ENCODE results near the gene LNX2. TPM values are rescaled to one million over a fixed set of nuclear protein-coding genes. Genes with fewer than 3 reads are reported as not detected.

The LNX2 gene
- polyA plus RNA-seq (2013, experiment 1 of 2), result 5.6 TPM
- 5.7 TPM for polyA plus RNA-seq (2013, experiment 2 of 2)

- Histone ChIP-seq H2AK5ac (ENCODE audit: low read length, severe bottlenecking) (no peak within 1 kb of the TSS), H3K27me3 (ENCODE audit: control insufficient read depth in 1 of 2, insufficient read depth in 1 of 2, low read length in 2 of 2) (no peaks in the 10 kb centered on the region), H3K9me3 (ENCODE audit: control insufficient read depth, low read length) (no peaks in the 10 kb centered on the region), H2AFZ (ENCODE audit: low read depth, low read length) (peak within 1 kb of the TSS; percentile 30), H3K4me2 (ENCODE audit: low read length, poor library complexity, severe bottlenecking) (peak within 1 kb of the TSS; percentile 96), H3K14ac (ENCODE audit: low read length in 2 of 2) (peak within 1 kb of the TSS in 1 of 2 experiments; percentile 77), H2BK120ac (ENCODE audit: low read depth, low read length) (peak within 1 kb of the TSS; percentile 85), H4K8ac (ENCODE audit: low read length) (peak within 1 kb of the TSS; percentile 94), H3K4me3 (ENCODE audit: insufficient read depth in 1 of 2, low read depth in 1 of 2, low read length in 2 of 2) (peak within 1 kb of the TSS; percentile 94 to 98), H3K27ac (ENCODE audit: low read length, poor library complexity, severe bottlenecking) (peak within 1 kb of the TSS; percentile 85), H3K79me1 (replicated peaks; ENCODE audit: low read length, poor library complexity, severe bottlenecking) (peaks cover 21% of the 10 kb centered on the region), H4K91ac (ENCODE audit: low read length) (peak within 1 kb of the TSS; percentile 68), H2BK5ac (ENCODE audit: low read depth, low read length, poor library complexity, severe bottlenecking) (peak within 1 kb of the TSS; percentile 68), H3K23ac (ENCODE audit: low read length in 2 of 2) (peak within 1 kb of the TSS in 1 of 2 experiments; percentile 23), H2BK12ac (ENCODE audit: low read length in 2 of 2) (peak within 1 kb of the TSS in 1 of 2 experiments; percentile 34), H3K9ac (ENCODE audit: low read length) (peak within 1 kb of the TSS; percentile 92), H3K36me3 (ENCODE audit: control insufficient read depth in 1 of 2, insufficient read depth in 2 of 2, low read depth in 1 of 2, low read length in 2 of 2) (peaks cover 0 to 22% of the 10 kb centered on the region in 2 experiments), H3K4ac (ENCODE audit: low read depth in 1 of 2, low read length in 2 of 2) (peak within 1 kb of the TSS; percentile 76 to 78), H3K18ac (ENCODE audit: low read depth in 1 of 2, low read length in 2 of 2) (peak within 1 kb of the TSS; percentile 54 to 92), H3K4me1 (ENCODE audit: control insufficient read depth, insufficient read depth, low read depth, low read length) (peaks cover 4% of the 10 kb centered on the region), H2BK15ac (ENCODE audit: low read depth, poor library complexity, severe bottlenecking) (peak within 1 kb of the TSS; percentile 87)
- WGBS, result under 1% methylated on average over 44 of the region's 79 CpGs
- DNase-seq, result peak; percentile 98
These were observed at the start of gene LNX2 for GRCh38 chr13:27620377-27621115. TSS of gene LNX2 (minus strand) at chr13:27620529. CDS start at chr13:27581703, 38,826 bp downstream.

DNA sequence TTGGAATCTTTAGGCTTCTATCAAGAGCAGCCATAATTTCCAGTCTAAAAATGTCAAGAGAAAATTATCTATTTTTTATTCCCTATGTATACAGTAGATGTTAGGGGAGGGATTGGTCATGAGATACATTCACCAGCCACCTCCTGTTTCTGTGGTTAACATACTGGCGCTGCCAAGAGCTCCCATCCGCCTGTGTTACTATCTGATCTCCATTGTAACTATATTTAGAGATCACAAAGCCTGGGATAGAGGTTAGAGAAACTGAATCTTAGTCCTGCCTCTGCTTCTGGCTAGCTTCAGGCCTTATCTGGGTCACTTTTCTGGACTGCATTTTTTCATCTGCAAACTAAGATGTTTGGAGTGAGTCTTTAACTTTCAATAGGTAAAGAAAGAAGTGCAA, 47.6 kb upstream of the LNX2 start:
- Histone ChIP-seq H2BK15ac (ENCODE audit: low read depth, poor library complexity, severe bottlenecking) (no peak overlapping the region), H3K36me3 (ENCODE audit: control insufficient read depth in 1 of 2, insufficient read depth in 2 of 2, low read depth in 1 of 2, low read length in 2 of 2) (peaks cover 10 to 19% of the 10 kb centered on the region in 2 experiments), H3K27me3 (ENCODE audit: control insufficient read depth in 1 of 2, insufficient read depth in 1 of 2, low read length in 2 of 2) (no peaks in the 10 kb centered on the region), H3K14ac (ENCODE audit: low read length in 2 of 2) (no peak overlapping the region), H3K79me1 (replicated peaks; ENCODE audit: low read length, poor library complexity, severe bottlenecking) (peaks cover 13% of the 10 kb centered on the region), H3K18ac (ENCODE audit: low read depth in 1 of 2, low read length in 2 of 2) (no peak overlapping the region), H3K9ac (ENCODE audit: low read length) (no peak overlapping the region), H3K4me3 (ENCODE audit: insufficient read depth in 1 of 2, low read depth in 1 of 2, low read length in 2 of 2) (no peak overlapping the region), H2BK120ac (ENCODE audit: low read depth, low read length) (no peak overlapping the region), H2AK5ac (ENCODE audit: low read length, severe bottlenecking) (no peak overlapping the region), H4K8ac (ENCODE audit: low read length) (no peak overlapping the region), H2BK12ac (ENCODE audit: low read length in 2 of 2) (no peak overlapping the region), H3K9me3 (ENCODE audit: control insufficient read depth, low read length) (no peaks in the 10 kb centered on the region), H2AFZ (ENCODE audit: low read depth, low read length) (no peak overlapping the region), H3K27ac (ENCODE audit: low read length, poor library complexity, severe bottlenecking) (no peak overlapping the region), H4K91ac (ENCODE audit: low read length) (no peak overlapping the region), H3K4me2 (ENCODE audit: low read length, poor library complexity, severe bottlenecking) (no peak overlapping the region), H3K23ac (ENCODE audit: low read length in 2 of 2) (no peak overlapping the region), H3K4me1 (ENCODE audit: control insufficient read depth, insufficient read depth, low read depth, low read length) (no peaks in the 10 kb centered on the region), H2BK5ac (ENCODE audit: low read depth, low read length, poor library complexity, severe bottlenecking) (no peak overlapping the region), H3K4ac (ENCODE audit: low read depth in 1 of 2, low read length in 2 of 2) (no peak overlapping the region)
- WGBS, result no CpG with 5 or more reads among the region's 2 CpGs
- peak; percentile 6 for DNase-seq

GRCh38 chr13:27666951-27667350, 46.6 kb upstream of the LNX2 start:
- H4K91ac ChIP-seq (ENCODE audit: low read length), result no peak overlapping the region
- no peak overlapping the region for H2AFZ ChIP-seq (ENCODE audit: low read depth, low read length)
- no peak overlapping the region for H4K8ac ChIP-seq (ENCODE audit: low read length)
- H2BK15ac ChIP-seq (ENCODE audit: low read depth, poor library complexity, severe bottlenecking), result no peak overlapping the region
- no peak overlapping the region for H2BK5ac ChIP-seq (ENCODE audit: low read depth, low read length, poor library complexity, severe bottlenecking)
- H2BK12ac ChIP-seq (ENCODE audit: low read length in 2 of 2), result no peak overlapping the region
- no peak overlapping the region for H3K4me3 ChIP-seq (ENCODE audit: insufficient read depth in 1 of 2, low read depth in 1 of 2, low read length in 2 of 2)
- no peak overlapping the region for H3K4me2 ChIP-seq (ENCODE audit: low read length, poor library complexity, severe bottlenecking)
- H3K36me3 ChIP-seq (ENCODE audit: control insufficient read depth in 1 of 2, insufficient read depth in 2 of 2, low read depth in 1 of 2, low read length in 2 of 2), result peaks cover 10 to 19% of the 10 kb centered on the region in 2 experiments
- no peak overlapping the region for H3K14ac ChIP-seq (ENCODE audit: low read length in 2 of 2)
- no peak overlapping the region for H2AK5ac ChIP-seq (ENCODE audit: low read length, severe bottlenecking)
- H3K9me3 ChIP-seq (ENCODE audit: control insufficient read depth, low read length), result no peaks in the 10 kb centered on the region
- no peak overlapping the region for H3K9ac ChIP-seq (ENCODE audit: low read length)
- no peak overlapping the region for H3K4ac ChIP-seq (ENCODE audit: low read depth in 1 of 2, low read length in 2 of 2)
- H3K4me1 ChIP-seq (ENCODE audit: control insufficient read depth, insufficient read depth, low read depth, low read length), result no peaks in the 10 kb centered on the region
- peaks cover 15% of the 10 kb centered on the region for H3K79me1 ChIP-seq (replicated peaks; ENCODE audit: low read length, poor library complexity, severe bottlenecking)
- no peak overlapping the region for H2BK120ac ChIP-seq (ENCODE audit: low read depth, low read length)
- H3K27ac ChIP-seq (ENCODE audit: low read length, poor library complexity, severe bottlenecking), result no peak overlapping the region
- DNase-seq, result no peak
- no peaks in the 10 kb centered on the region for H3K27me3 ChIP-seq (ENCODE audit: control insufficient read depth in 1 of 2, insufficient read depth in 1 of 2, low read length in 2 of 2)
- no peak overlapping the region for H3K18ac ChIP-seq (ENCODE audit: low read depth in 1 of 2, low read length in 2 of 2)
- 97% methylated on average over 3 of the region's 3 CpGs for WGBS
- no peak overlapping the region for H3K23ac ChIP-seq (ENCODE audit: low read length in 2 of 2)

GRCh38 chr13:27665761-27666160, 45.4 kb upstream of the LNX2 start:
- no peak overlapping the region for H3K4ac ChIP-seq (ENCODE audit: low read depth in 1 of 2, low read length in 2 of 2)
- WGBS, result 94% methylated on average over 19 of the region's 19 CpGs
- H3K9me3 ChIP-seq (ENCODE audit: control insufficient read depth, low read length), result no peaks in the 10 kb centered on the region
- H2AK5ac ChIP-seq (ENCODE audit: low read length, severe bottlenecking), result no peak overlapping the region
- H2BK12ac ChIP-seq (ENCODE audit: low read length in 2 of 2), result no peak overlapping the region
- no peak overlapping the region for H2AFZ ChIP-seq (ENCODE audit: low read depth, low read length)
- H2BK5ac ChIP-seq (ENCODE audit: low read depth, low read length, poor library complexity, severe bottlenecking), result no peak overlapping the region
- no peak overlapping the region for H3K14ac ChIP-seq (ENCODE audit: low read length in 2 of 2)
- H4K91ac ChIP-seq (ENCODE audit: low read length), result no peak overlapping the region
- no peak for DNase-seq
- H3K27me3 ChIP-seq (ENCODE audit: control insufficient read depth in 1 of 2, insufficient read depth in 1 of 2, low read length in 2 of 2), result no peaks in the 10 kb centered on the region
- no peak overlapping the region for H3K27ac ChIP-seq (ENCODE audit: low read length, poor library complexity, severe bottlenecking)
- no peak overlapping the region for H3K4me3 ChIP-seq (ENCODE audit: insufficient read depth in 1 of 2, low read depth in 1 of 2, low read length in 2 of 2)
- peaks cover 10 to 19% of the 10 kb centered on the region in 2 experiments for H3K36me3 ChIP-seq (ENCODE audit: control insufficient read depth in 1 of 2, insufficient read depth in 2 of 2, low read depth in 1 of 2, low read length in 2 of 2)
- no peak overlapping the region for H3K23ac ChIP-seq (ENCODE audit: low read length in 2 of 2)
- no peak overlapping the region for H3K9ac ChIP-seq (ENCODE audit: low read length)
- peaks cover 15% of the 10 kb centered on the region for H3K79me1 ChIP-seq (replicated peaks; ENCODE audit: low read length, poor library complexity, severe bottlenecking)
- H2BK120ac ChIP-seq (ENCODE audit: low read depth, low read length), result no peak overlapping the region
- no peak overlapping the region for H4K8ac ChIP-seq (ENCODE audit: low read length)
- H3K4me1 ChIP-seq (ENCODE audit: control insufficient read depth, insufficient read depth, low read depth, low read length), result peaks cover 2% of the 10 kb centered on the region
- H2BK15ac ChIP-seq (ENCODE audit: low read depth, poor library complexity, severe bottlenecking), result no peak overlapping the region
- H3K18ac ChIP-seq (ENCODE audit: low read depth in 1 of 2, low read length in 2 of 2), result no peak overlapping the region
- no peak overlapping the region for H3K4me2 ChIP-seq (ENCODE audit: low read length, poor library complexity, severe bottlenecking)

All from mesenchymal stem cell (in vitro differentiated cells and primary cell).